GM12872 (cell line): ENCODE data around the gene GRK5.

Experiments
- CTCF ChIP-seq: IDR thresholded peaks from 3 replicates; pipeline ENCODE4 v1.5.1; 2011; ENCODE audit warnings: low read depth, mild to moderate bottlenecking, low read length, moderate library complexity; ENCODE audit not compliant: insufficient read depth

Gene GRK5

GRCh38 chr10:119499677-119500002 is 292.3 kb downstream of the GRK5 start:
- TF ChIP-seq CTCF, result no peak

GRCh38 chr10:119500123-119500795 is 292.9 kb downstream of the GRK5 start:
- no peak for TF ChIP-seq CTCF

- TF ChIP-seq CTCF, result no peak
Measured at GRCh38 chr10:119500821-119501220, 293.4 kb downstream of the GRK5 start.

- no peak for TF ChIP-seq CTCF
Measured at GRCh38 chr10:119501690-119502089, 294.3 kb downstream of the GRK5 start.

- TF ChIP-seq CTCF, result no peak
Measured at GRCh38 chr10:119502209-119502608, 294.8 kb downstream of the GRK5 start.

- no peak for TF ChIP-seq CTCF
Measured at GRCh38 chr10:119502618-119503155, 295.3 kb downstream of the GRK5 start.

- no peak for TF ChIP-seq CTCF
Measured at GRCh38 chr10:119503821-119504220, 296.4 kb downstream of the GRK5 start.
